Natural killer cell (primary cell): ENCODE data around the gene ECHDC1. TPM values are rescaled to one million over a fixed set of nuclear protein-coding genes. Genes with fewer than 3 reads are reported as not detected.

ENCODE experiments used
- ATAC-seq, 3 donors: fragments of 150-1000 bp in 2 of 3; fragments of 200-7000 bp in 1 of 3; cut with Tn5 transposase; 1 replicate in 1 of 3; 2 replicates in 2 of 3; pipeline ENCODE4 v1.10.0; 2021; ENCODE audit warnings: mild to moderate bottlenecking in 2 of 3, moderate library complexity in 2 of 3
- DNase-seq, 2 donors: peaks; one replicate each; pipeline versions ENCODE4 v3.0.0 to v3.0.0-alpha.2; 2013 to 2021; ENCODE audit warnings: mixed read lengths in 1 of 2
- H3K27ac ChIP-seq: one replicate; pipeline ENCODE4 v1.5.1; 2013; ENCODE audit warnings: mild to moderate bottlenecking, low read length
- H3K27me3 ChIP-seq: one replicate; pipeline ENCODE4 v1.6.1; 2013; ENCODE audit warnings: low read length; ENCODE audit not compliant: control insufficient read depth, insufficient read depth
- H3K36me3 ChIP-seq: one replicate; pipeline ENCODE4 v1.6.1; 2013; ENCODE audit warnings: low read length; ENCODE audit not compliant: control insufficient read depth, insufficient read depth
- H3K4me1 ChIP-seq: one replicate; pipeline ENCODE4 v1.6.1; 2013; ENCODE audit warnings: low read length; ENCODE audit not compliant: control insufficient read depth, insufficient read depth
- H3K4me3 ChIP-seq: one replicate; pipeline ENCODE4 v1.5.1; 2013; ENCODE audit warnings: low read length
- H3K9me3 ChIP-seq: one replicate; pipeline ENCODE4 v1.6.1; 2013; ENCODE audit warnings: low read length; ENCODE audit not compliant: control insufficient read depth, insufficient read depth
- H3K27ac Mint-ChIP-seq, 2 donors: one replicate each; pipeline ENCODE4 v1.8.0; 2022; ENCODE audit warnings: mild to moderate bottlenecking in 2 of 2, mixed read lengths in 2 of 2, moderate library complexity in 1 of 2
- H3K27me3 Mint-ChIP-seq, 2 donors: one replicate each; pipeline ENCODE4 v1.8.0; 2022; ENCODE audit warnings: low read depth in 2 of 2, mixed read lengths in 2 of 2
- H3K36me3 Mint-ChIP-seq: one replicate; pipeline ENCODE4 v1.8.0; 2022; ENCODE audit warnings: mixed read lengths
- H3K4me1 Mint-ChIP-seq, 2 donors: one replicate each; pipeline ENCODE4 v1.8.0; 2022; ENCODE audit warnings: mixed read lengths in 2 of 2
- H3K4me3 Mint-ChIP-seq: one replicate; pipeline ENCODE4 v1.8.0; 2022; ENCODE audit warnings: mild to moderate bottlenecking, moderate library complexity, mixed read lengths
- H3K9me3 Mint-ChIP-seq, 2 donors: one replicate each; pipeline ENCODE4 v1.8.0; 2022; ENCODE audit warnings: mixed read lengths in 2 of 2
- WGBS: methylation state at CpG from one replicate; pipeline ENCODE4 v1.1.7; 2013; ENCODE audit warnings: missing lambda C conversion rate; ENCODE audit not compliant: insufficient coverage; 5-methylcytosine and 5-hydroxymethylcytosine counted together
- intact Hi-C: fragments of 100-400 bp; cut with micrococcal nuclease; formaldehyde crosslinking; loops from one replicate; pipeline ENCODE4 v1.14.2; 2022
- total RNA-seq, 4 donors: library from RNA; stranded (reverse); fragments of 120-200 nt in 1 of 4; gene quantifications; one replicate each; pipeline versions ENCODE4 v1.2.3 to v1.2.4, GENCODE V29; 2013 to 2022
- TF ChIP-seq, protein P1 (sequence below): fragments of 200-600 bp; IDR thresholded peaks from one replicate; pipeline ENCODE4 v1.8.0; 2022; ENCODE audit warnings: antibody characterized with exemption

The ECHDC1 gene
- total RNA-seq, 3 donors from 2014 or later (not counting 1 experiment from before 2014, with no cell fraction given) = 18.7 to 35.1 (median 21.4) TPM

DNA sequence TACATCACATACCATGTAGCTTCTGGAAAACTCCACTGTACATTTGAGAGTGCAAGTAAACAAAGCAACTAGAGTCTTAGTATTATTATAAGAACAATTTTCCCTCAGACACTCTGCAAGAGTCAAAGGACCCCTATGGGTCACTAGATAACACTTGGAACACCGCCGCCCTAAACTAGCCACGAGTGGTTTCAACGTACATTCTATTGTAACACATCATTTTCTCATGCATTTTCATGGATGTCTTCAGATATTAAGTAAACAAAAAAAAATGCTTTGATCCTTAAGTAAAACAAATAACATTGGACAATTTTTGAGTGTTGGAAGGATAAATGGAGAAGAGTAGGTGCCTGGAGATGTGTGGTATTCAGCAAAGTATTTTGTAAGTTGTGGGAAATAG, 79.9 kb downstream of the ECHDC1 start:
- TF ChIP-seq, protein P1, sequence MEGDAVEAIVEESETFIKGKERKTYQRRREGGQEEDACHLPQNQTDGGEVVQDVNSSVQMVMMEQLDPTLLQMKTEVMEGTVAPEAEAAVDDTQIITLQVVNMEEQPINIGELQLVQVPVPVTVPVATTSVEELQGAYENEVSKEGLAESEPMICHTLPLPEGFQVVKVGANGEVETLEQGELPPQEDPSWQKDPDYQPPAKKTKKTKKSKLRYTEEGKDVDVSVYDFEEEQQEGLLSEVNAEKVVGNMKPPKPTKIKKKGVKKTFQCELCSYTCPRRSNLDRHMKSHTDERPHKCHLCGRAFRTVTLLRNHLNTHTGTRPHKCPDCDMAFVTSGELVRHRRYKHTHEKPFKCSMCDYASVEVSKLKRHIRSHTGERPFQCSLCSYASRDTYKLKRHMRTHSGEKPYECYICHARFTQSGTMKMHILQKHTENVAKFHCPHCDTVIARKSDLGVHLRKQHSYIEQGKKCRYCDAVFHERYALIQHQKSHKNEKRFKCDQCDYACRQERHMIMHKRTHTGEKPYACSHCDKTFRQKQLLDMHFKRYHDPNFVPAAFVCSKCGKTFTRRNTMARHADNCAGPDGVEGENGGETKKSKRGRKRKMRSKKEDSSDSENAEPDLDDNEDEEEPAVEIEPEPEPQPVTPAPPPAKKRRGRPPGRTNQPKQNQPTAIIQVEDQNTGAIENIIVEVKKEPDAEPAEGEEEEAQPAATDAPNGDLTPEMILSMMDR = no peak
- 75% methylated on average over 4 of the region's 4 CpGs for WGBS
- H3K4me3 ChIP-seq = no peak overlapping the region
- Mint-ChIP-seq H3K9me3 (no peaks in the 10 kb centered on the region), H3K27me3 (peaks cover 9 to 16% of the 10 kb centered on the region in 2 donors), H3K27ac (no peak overlapping the region), H3K4me3 (no peak overlapping the region), H3K4me1 (peaks cover 21 to 26% of the 10 kb centered on the region in 2 donors), H3K36me3 (peaks cover 6% of the 10 kb centered on the region)
- no peaks in the 10 kb centered on the region for H3K36me3 ChIP-seq
- no peak overlapping the region for H3K27ac ChIP-seq
- no peaks in the 10 kb centered on the region for H3K9me3 ChIP-seq
- DNase-seq (no peak), ATAC-seq (no peak)
- no peaks in the 10 kb centered on the region for H3K27me3 ChIP-seq
- intact Hi-C loops = loop anchor here (10.0 kb wide), 1 partner anchor 1479 kb away; no protein-coding TSS in a partner anchor
- H3K4me1 ChIP-seq = no peaks in the 10 kb centered on the region

DNA sequence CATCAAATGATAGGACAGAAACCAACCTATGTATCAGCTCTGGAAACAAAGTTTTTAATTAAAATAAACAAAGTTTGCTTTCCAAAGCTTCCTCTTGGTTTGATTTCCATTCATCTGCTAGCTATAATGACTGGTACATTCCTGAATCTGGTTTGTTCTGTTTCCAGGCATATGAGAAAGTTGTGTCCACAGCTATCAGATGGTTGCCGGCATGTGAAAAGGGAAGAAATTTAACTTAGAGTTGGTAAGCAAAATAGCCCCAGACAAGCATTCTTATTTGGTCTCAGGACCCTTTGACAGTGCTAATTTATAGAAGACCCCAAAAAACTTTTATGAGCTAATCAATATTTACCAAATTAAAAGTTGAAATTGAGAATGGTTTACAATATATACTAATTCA, 80.5 kb downstream of the ECHDC1 start:
- Histone ChIP-seq H3K36me3 (no peaks in the 10 kb centered on the region), H3K9me3 (no peaks in the 10 kb centered on the region), H3K4me3 (no peak overlapping the region), H3K4me1 (no peaks in the 10 kb centered on the region), H3K27ac (no peak overlapping the region), H3K27me3 (no peaks in the 10 kb centered on the region)
- no peak overlapping the region for H3K27ac Mint-ChIP-seq
- peaks cover 6% of the 10 kb centered on the region for H3K36me3 Mint-ChIP-seq
- no peaks in the 10 kb centered on the region for H3K9me3 Mint-ChIP-seq
- TF ChIP-seq, protein P1 = no peak
- H3K27me3 Mint-ChIP-seq = peaks cover 9 to 16% of the 10 kb centered on the region in 2 donors
- no peak overlapping the region for H3K4me3 Mint-ChIP-seq
- WGBS = 100% methylated on average over 1 of the region's 1 CpG
- DNase-seq (no peak), ATAC-seq (no peak)
- intact Hi-C loops = loop anchor here (10.0 kb wide), 1 partner anchor 1478 kb away; no protein-coding TSS in a partner anchor
- H3K4me1 Mint-ChIP-seq = peaks cover 15 to 20% of the 10 kb centered on the region in 2 donors

DNA sequence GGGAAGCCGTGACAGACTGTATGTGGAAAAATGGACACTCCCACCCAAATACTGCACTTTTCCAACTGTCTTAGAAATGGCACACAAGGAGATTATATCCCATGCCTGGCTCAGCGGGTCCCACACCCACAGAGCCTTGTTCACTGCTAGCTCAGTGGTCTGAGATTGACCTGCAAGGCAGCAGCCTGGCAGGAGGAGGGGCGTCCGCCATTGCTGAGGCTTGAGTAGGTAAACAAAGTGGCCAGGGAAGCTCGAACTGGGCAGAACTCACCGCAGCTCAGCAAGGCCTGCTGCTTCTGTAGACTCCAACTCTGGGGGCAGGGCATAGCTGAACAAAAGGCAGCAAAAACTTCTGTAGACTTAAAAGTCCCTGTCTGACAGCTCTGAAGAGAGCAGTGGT, 88.1 kb downstream of the ECHDC1 start:
- intact Hi-C loops = no loop called here
- Histone ChIP-seq H3K36me3 (no peaks in the 10 kb centered on the region), H3K9me3 (no peaks in the 10 kb centered on the region), H3K4me3 (no peak overlapping the region), H3K27ac (no peak overlapping the region), H3K4me1 (no peaks in the 10 kb centered on the region), H3K27me3 (no peaks in the 10 kb centered on the region)
- 92% methylated on average over 6 of the region's 6 CpGs for WGBS
- TF ChIP-seq, protein P1 = no peak
- H3K4me1 Mint-ChIP-seq = no peaks in the 10 kb centered on the region
- H3K9me3 Mint-ChIP-seq = no peaks in the 10 kb centered on the region
- no peak overlapping the region for H3K4me3 Mint-ChIP-seq
- peaks cover 14 to 25% of the 10 kb centered on the region in 2 donors for H3K27me3 Mint-ChIP-seq
- H3K36me3 Mint-ChIP-seq = no peaks in the 10 kb centered on the region
- H3K27ac Mint-ChIP-seq = no peak overlapping the region
- DNase-seq (no peak), ATAC-seq (no peak)

DNA sequence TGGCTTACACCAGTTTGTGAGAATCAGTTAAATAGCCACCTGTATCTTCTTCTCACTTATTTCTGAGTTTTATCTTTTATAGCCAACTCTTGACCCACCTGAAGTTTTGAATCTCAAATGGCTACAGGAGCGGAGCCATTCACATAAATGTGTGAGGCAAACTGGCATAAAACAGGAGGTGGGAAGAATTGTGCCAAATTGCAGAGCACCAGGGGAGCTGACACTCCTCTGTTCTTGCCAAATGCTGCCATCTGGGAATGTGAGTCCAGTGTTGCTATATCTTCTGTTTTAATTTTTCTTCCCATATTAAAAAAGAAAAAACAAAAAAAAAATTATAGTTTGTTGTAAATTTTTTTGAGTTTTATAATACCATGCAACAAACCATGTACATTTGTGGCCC, 93.8 kb downstream of the ECHDC1 start:
- Mint-ChIP-seq H3K4me1 (no peaks in the 10 kb centered on the region), H3K27ac (no peak overlapping the region), H3K27me3 (peaks cover 3 to 32% of the 10 kb centered on the region in 2 donors), H3K4me3 (no peak overlapping the region), H3K9me3 (no peaks in the 10 kb centered on the region), H3K36me3 (no peaks in the 10 kb centered on the region)
- Histone ChIP-seq H3K27me3 (no peaks in the 10 kb centered on the region), H3K36me3 (no peaks in the 10 kb centered on the region), H3K27ac (no peak overlapping the region), H3K4me3 (no peak overlapping the region), H3K4me1 (no peaks in the 10 kb centered on the region), H3K9me3 (no peaks in the 10 kb centered on the region)
- no peak for ATAC-seq
- no peak for DNase-seq
- TF ChIP-seq, protein P1 = no peak
- 87% methylated on average over 1 of the region's 1 CpG for WGBS
- intact Hi-C loops = no loop called here
